Fibroblast of the conjunctiva (primary cell): ENCODE results near the gene TMEM108.

ENCODE experiments used
- DNase-seq: peaks from one replicate; pipeline ENCODE4 v3.0.0-alpha.2; 2010; ENCODE audit warnings: low read depth

The TMEM108 gene

GRCh38 chr3:133424937-133425869, 387.0 kb downstream of the TMEM108 start:
- DNase-seq: no peak

GRCh38 chr3:133425898-133426297, 387.7 kb downstream of the TMEM108 start:
- DNase-seq: no peak

GRCh38 chr3:133426721-133427120, 388.5 kb downstream of the TMEM108 start:
- DNase-seq: no peak

GRCh38 chr3:133428552-133428951, 390.4 kb downstream of the TMEM108 start:
- DNase-seq: no peak

GRCh38 chr3:133429063-133429462, 390.9 kb downstream of the TMEM108 start:
- DNase-seq: no peak

GRCh38 chr3:133439563-133439962, 401.4 kb downstream of the TMEM108 start:
- DNase-seq: no peak

GRCh38 chr3:133440652-133441051, 402.5 kb downstream of the TMEM108 start:
- no peak for DNase-seq

- DNase-seq: no peak
Observed at GRCh38 chr3:133441867-133442270, 403.7 kb downstream of the TMEM108 start.

GRCh38 chr3:133442518-133442917, 404.3 kb downstream of the TMEM108 start:
- DNase-seq: no peak

- DNase-seq: no peak
Observed at GRCh38 chr3:133443649-133444422, 405.6 kb downstream of the TMEM108 start.

GRCh38 chr3:133444423-133444774, 406.2 kb downstream of the TMEM108 start:
- DNase-seq: no peak

- DNase-seq: no peak
Observed at GRCh38 chr3:133445108-133445507, 406.9 kb downstream of the TMEM108 start.
